ENCODE results near the gene NTN5.

- TF ChIP-seq TARDBP (IDR thresholded peaks at IDR 0.05) = no peak
- TF ChIP-seq CTBP1 (IDR thresholded peaks at IDR 0.05; ENCODE audit: borderline replicate concordance) = no peak
- no peak for TF ChIP-seq ARNT (IDR thresholded peaks at IDR 0.05)
- TF ChIP-seq FOXM1 (IDR thresholded peaks at IDR 0.05; ENCODE audit: borderline replicate concordance) = no peak
- TF ChIP-seq FOXK2 (IDR thresholded peaks at IDR 0.05) = no peak
- no peak for TF ChIP-seq L3MBTL2 (conservative IDR thresholded peaks at IDR 0.05)
- no peak for TF ChIP-seq SP1 (IDR thresholded peaks at IDR 0.05)
- TF ChIP-seq LEF1 (IDR thresholded peaks at IDR 0.05; ENCODE audit: borderline replicate concordance) = no peak
These were observed 31.0 kb downstream of the NTN5 start for GRCh38 chr19:48641850-48642249.

Measured in HEK293T (cell line).